Endothelial cell of umbilical vein (primary cell): ENCODE measurements around the gene FREM1. TPM values are rescaled to one million over a fixed set of nuclear protein-coding genes. Genes with fewer than 3 reads are reported as not detected.

ENCODE experiments used
- BruUV-seq: library from RNA; stranded (reverse); fragments of 400-500 nt; replicated peaks from 2 replicates; lab custom pipeline; 2021; lab: Mats Ljungman, UMichigan
- CTCF ChIA-PET: fragments of 300-600, 350-600 bp; sonication (Branson Sonifier 250); formaldehyde crosslinking; loops from one replicate; lab custom pipeline; 2021; ENCODE audit warnings: antibody characterized with exemption, inconsistent platforms; lab: Charles Lee
- POLR2A ChIA-PET: fragments of 300-600, 350-600 bp; sonication (Branson Sonifier 250); formaldehyde crosslinking; loops from one replicate; lab custom pipeline; 2021; ENCODE audit warnings: antibody characterized with exemption, inconsistent platforms; lab: Charles Lee
- DNase-seq: peaks from one replicate; pipeline ENCODE4 v3.0.0-alpha.2; 2011; ENCODE audit warnings: low read depth, low spot score
- FAIRE-seq: peaks from 2 replicates; lab custom pipeline; 2011; peaks lifted over from hg19 to GRCh38; lab: Jason Lieb, UNC
- H2AFZ ChIP-seq: 2 replicates; pipeline ENCODE4 v1.6.0; 2012; ENCODE audit warnings: low read depth, low read length, control low read depth, inconsistent platforms
- H3K27ac ChIP-seq: 2 replicates; pipeline ENCODE4 v1.5.1; 2011; ENCODE audit warnings: low read depth, mild to moderate bottlenecking, control low read depth, low read length, moderate library complexity; ENCODE audit not compliant: insufficient read depth
- H3K27me3 ChIP-seq, 2 experiments: 2 replicates each; pipeline versions ENCODE4 v1.6.0 to v1.6.1; 2011; ENCODE audit warnings: low read length in 2 of 2, mixed read lengths in 1 of 2; ENCODE audit not compliant: control insufficient read depth in 2 of 2, insufficient read depth in 2 of 2
- H3K36me3 ChIP-seq, 2 experiments: 2 replicates in 1 of 2; 3 replicates in 1 of 2; pipeline ENCODE4 v1.5.1; 2011; ENCODE audit warnings: low read length in 2 of 2, mild to moderate bottlenecking in 1 of 2, moderate library complexity in 1 of 2; ENCODE audit not compliant: control insufficient read depth in 2 of 2, insufficient read depth in 2 of 2; ENCODE audit errors: extremely low read depth in 1 of 2
- H3K4me1 ChIP-seq: 3 replicates; pipeline ENCODE4 v1.5.1; 2011; ENCODE audit warnings: mild to moderate bottlenecking, low read length; ENCODE audit not compliant: control insufficient read depth, insufficient read depth; ENCODE audit errors: extremely low read depth
- H3K4me2 ChIP-seq: 2 replicates; pipeline ENCODE4 v1.6.1; 2011; ENCODE audit warnings: low read length, control low read depth, mixed read lengths; ENCODE audit not compliant: insufficient read depth
- H3K4me3 ChIP-seq, 3 experiments: fragments of 200-600 bp in 1 of 3; sonication (generic), shearing (Covaris generic) in 1 of 3; replicated peaks in 1 of 3; 2 replicates each; pipeline ENCODE4 v1.5.1; 2011 to 2016; ENCODE audit warnings: control low read depth in 3 of 3, low read length in 3 of 3, mild to moderate bottlenecking in 2 of 3, inconsistent platforms in 1 of 3, low read depth in 1 of 3, moderate library complexity in 1 of 3; ENCODE audit not compliant: insufficient read depth in 1 of 3
- H3K79me2 ChIP-seq: 2 replicates; pipeline ENCODE4 v1.6.0; 2012; ENCODE audit warnings: low read length, inconsistent platforms; ENCODE audit not compliant: control insufficient read depth, insufficient read depth
- H3K9ac ChIP-seq: replicated peaks from 2 replicates; pipeline ENCODE3; 2011; ENCODE audit warnings: low read length, control low read depth; ENCODE audit not compliant: insufficient read depth; ENCODE audit errors: extremely low read depth
- H3K9me1 ChIP-seq: replicated peaks from 3 replicates; pipeline ENCODE4 v1.6.0; 2011; ENCODE audit warnings: mild to moderate bottlenecking, low read length; ENCODE audit not compliant: control insufficient read depth, insufficient read depth; ENCODE audit errors: extremely low read depth
- H3K9me3 ChIP-seq: replicated peaks from 2 replicates; pipeline ENCODE4 v1.5.1; 2012; ENCODE audit warnings: low read length, inconsistent platforms; ENCODE audit not compliant: control insufficient read depth, insufficient read depth
- H4K20me1 ChIP-seq: replicated peaks from 2 replicates; pipeline ENCODE3; 2011; ENCODE audit warnings: mild to moderate bottlenecking, low read length; ENCODE audit not compliant: control insufficient read depth, insufficient read depth; ENCODE audit errors: extremely low read depth
- FOS ChIP-seq: IDR thresholded peaks from 2 replicates; pipeline ENCODE4 v1.6.1; 2011; ENCODE audit warnings: mild to moderate bottlenecking, low read length, moderate library complexity, borderline replicate concordance; ENCODE audit not compliant: insufficient read depth
- GATA2 ChIP-seq: IDR thresholded peaks from 2 replicates; pipeline ENCODE4 v1.7.0; 2011; ENCODE audit warnings: low read depth, mild to moderate bottlenecking, moderate library complexity, mixed read lengths, low read length; ENCODE audit not compliant: insufficient read length, insufficient read depth
- MAX ChIP-seq: IDR thresholded peaks from 2 replicates; pipeline ENCODE4 v1.6.1; 2011; ENCODE audit not compliant: insufficient read depth, insufficient read length
- MYC ChIP-seq: IDR thresholded peaks from one replicate; pipeline ENCODE4 v1.6.1; 2011; ENCODE audit warnings: mild to moderate bottlenecking, low read depth, low read length
- POLR2A ChIP-seq: IDR thresholded peaks from 2 replicates; pipeline ENCODE4 v1.6.1; 2012; ENCODE audit warnings: low read depth, mild to moderate bottlenecking, control low read depth, low read length
- dilution Hi-C: fragments of 300-500 bp; cut with MboI; formaldehyde crosslinking; loops from one replicate; pipeline ENCODE4 v1.15.0; 2019; ENCODE audit warnings: low sequenced_read_pairs; ENCODE audit not compliant: extremely low pct_ligation_motif_present
- intact Hi-C: fragments of 100-400 bp; cut with micrococcal nuclease; formaldehyde crosslinking; loops from one replicate; pipeline ENCODE4 v1.10.0; 2022
- polyA plus RNA-seq, 4 experiments: library from polyadenylated mRNA; depleted of rRNA in 3 of 4; stranded (reverse) in 3 of 4; unstranded in 1 of 4; fragments of >200 nt; gene quantifications; 2 replicates each; pipeline versions ENCODE4 v1.2.1 to v1.2.3, GENCODE V29; 2011 to 2012; ENCODE audit warnings: missing spikeins in 1 of 4
- total RNA-seq: library from RNA; stranded (reverse); gene quantifications from 2 replicates; pipeline ENCODE4 v1.2.3, GENCODE V29; 2021
- TF ChIP-seq, protein P1 (sequence below), 2 donors: IDR thresholded peaks; 1 replicate in 1 of 2; 2 replicates in 1 of 2; pipeline ENCODE4 v1.5.1; 2011; ENCODE audit warnings: low read length in 2 of 2, mild to moderate bottlenecking in 2 of 2, moderate library complexity in 2 of 2, control low read depth in 1 of 2, inconsistent platforms in 1 of 2, low read depth in 1 of 2; ENCODE audit not compliant: insufficient read depth in 1 of 2; ENCODE audit errors: extremely low read depth in 1 of 2

The FREM1 gene
- total and polyA plus RNA-seq, 2 donors (not counting 3 experiments of a cell fraction or from before 2014, with no cell fraction given): 0.10 to 0.29 TPM

DNA sequence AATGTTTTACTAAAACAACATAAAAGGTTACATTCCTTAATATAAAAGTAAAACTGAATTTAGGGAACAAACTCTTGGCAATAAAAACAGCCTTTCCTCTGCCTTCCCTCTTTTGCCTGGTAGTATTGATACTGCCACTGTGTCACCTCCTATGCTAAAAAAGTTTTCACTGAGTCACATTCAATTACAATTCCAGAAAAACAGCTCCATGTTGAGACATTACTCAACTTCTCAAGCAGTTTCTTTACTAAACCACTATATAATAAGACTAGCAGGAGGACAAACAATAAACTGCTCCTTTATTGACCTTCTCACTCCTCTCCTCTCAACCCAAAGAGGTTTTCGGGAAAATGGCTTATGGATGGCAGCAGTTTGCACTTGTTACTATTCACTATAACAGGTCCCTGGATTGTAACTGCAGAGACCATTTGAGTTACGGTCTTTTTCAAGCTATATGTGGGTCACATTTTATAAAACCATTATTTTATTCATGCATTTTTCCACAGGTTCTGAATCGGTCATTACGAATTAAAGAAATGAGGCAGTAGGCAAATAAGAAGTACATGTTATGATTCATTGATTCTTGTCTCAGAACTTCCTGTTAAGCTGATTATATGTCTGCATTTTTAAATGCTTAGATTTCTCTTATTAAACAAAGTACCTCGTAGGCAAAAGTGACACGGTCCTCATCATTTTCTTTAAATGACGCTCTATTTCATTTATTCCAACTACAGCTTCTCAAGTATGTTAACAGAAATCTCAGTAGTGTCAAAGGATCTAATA lies 219.1 kb downstream of the FREM1 start:
- POLR2A ChIA-PET: no interaction called here
- peak; percentile 70 for FAIRE-seq
- H3K27me3 ChIP-seq: no peaks in the 10 kb centered on the region
- H3K79me2 ChIP-seq: peaks cover 53% of the 10 kb centered on the region
- H3K4me2 ChIP-seq: peak overlapping the region; percentile 98
- no peak overlapping the region for H2AFZ ChIP-seq
- H3K36me3 ChIP-seq: peaks cover 3 to 11% of the 10 kb centered on the region in 2 experiments
- TF ChIP-seq, protein P1, sequence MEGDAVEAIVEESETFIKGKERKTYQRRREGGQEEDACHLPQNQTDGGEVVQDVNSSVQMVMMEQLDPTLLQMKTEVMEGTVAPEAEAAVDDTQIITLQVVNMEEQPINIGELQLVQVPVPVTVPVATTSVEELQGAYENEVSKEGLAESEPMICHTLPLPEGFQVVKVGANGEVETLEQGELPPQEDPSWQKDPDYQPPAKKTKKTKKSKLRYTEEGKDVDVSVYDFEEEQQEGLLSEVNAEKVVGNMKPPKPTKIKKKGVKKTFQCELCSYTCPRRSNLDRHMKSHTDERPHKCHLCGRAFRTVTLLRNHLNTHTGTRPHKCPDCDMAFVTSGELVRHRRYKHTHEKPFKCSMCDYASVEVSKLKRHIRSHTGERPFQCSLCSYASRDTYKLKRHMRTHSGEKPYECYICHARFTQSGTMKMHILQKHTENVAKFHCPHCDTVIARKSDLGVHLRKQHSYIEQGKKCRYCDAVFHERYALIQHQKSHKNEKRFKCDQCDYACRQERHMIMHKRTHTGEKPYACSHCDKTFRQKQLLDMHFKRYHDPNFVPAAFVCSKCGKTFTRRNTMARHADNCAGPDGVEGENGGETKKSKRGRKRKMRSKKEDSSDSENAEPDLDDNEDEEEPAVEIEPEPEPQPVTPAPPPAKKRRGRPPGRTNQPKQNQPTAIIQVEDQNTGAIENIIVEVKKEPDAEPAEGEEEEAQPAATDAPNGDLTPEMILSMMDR (IDR thresholded peaks at IDR 0.05; ENCODE audit: extremely low read depth in 1 of 2, insufficient read depth in 1 of 2, low read depth in 1 of 2, low read length in 2 of 2): no peak
- no peak for TF ChIP-seq MAX
- TF ChIP-seq GATA2: peak; percentile 61
- TF ChIP-seq FOS: peak; percentile 50
- TF ChIP-seq POLR2A: no peak
- TF ChIP-seq MYC: no peak
- H3K9me1 ChIP-seq: no peaks in the 10 kb centered on the region
- peak; percentile 48 for DNase-seq
- dilution Hi-C loops: no loop called here
- H3K27ac ChIP-seq: peak overlapping the region; percentile 77
- peak overlapping the region; percentile 39 for H3K9ac ChIP-seq
- no TSS peak for BruUV-seq
- H4K20me1 ChIP-seq: no peaks in the 10 kb centered on the region
- H3K4me3 ChIP-seq: peak overlapping the region in 2 of 3 experiments; percentile 89 to 97
- H3K4me1 ChIP-seq: peaks cover 41% of the 10 kb centered on the region
- no peaks in the 10 kb centered on the region for H3K9me3 ChIP-seq
- intact Hi-C loops: loop anchor here (1.0 to 5.0 kb wide), 3 partner anchors 20 to 74 kb away; no protein-coding TSS in a partner anchor
- CTCF ChIA-PET: interaction anchor here (0.7 to 7.5 kb wide), 10 partner anchors 11 to 78 kb away, joined by 3 to 38 read pairs (median 4); no protein-coding TSS in a partner anchor
